ENCODE data around the gene SERPINE3.

DNA sequence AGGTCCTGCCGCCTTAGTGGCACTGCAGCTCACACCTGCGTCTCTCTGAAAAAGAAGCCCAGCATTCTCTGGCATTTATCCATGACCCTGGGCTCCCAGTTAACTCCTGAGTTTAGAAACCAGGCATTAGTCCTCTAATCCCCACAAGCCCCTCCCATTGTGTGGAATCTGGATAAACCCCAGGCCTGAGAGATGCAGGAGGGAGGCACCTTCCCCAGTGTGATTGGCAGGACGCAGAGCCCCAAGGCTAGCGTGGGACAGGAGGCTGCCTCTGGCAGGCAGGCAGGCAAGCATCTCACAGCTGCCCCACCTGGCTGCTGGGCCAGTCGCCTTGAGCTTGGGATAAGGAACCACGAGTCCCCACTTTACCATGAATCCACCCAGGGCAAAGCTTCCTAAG lies 11.0 kb upstream of the SERPINE3 start:
- TF ChIP-seq, protein P1, sequence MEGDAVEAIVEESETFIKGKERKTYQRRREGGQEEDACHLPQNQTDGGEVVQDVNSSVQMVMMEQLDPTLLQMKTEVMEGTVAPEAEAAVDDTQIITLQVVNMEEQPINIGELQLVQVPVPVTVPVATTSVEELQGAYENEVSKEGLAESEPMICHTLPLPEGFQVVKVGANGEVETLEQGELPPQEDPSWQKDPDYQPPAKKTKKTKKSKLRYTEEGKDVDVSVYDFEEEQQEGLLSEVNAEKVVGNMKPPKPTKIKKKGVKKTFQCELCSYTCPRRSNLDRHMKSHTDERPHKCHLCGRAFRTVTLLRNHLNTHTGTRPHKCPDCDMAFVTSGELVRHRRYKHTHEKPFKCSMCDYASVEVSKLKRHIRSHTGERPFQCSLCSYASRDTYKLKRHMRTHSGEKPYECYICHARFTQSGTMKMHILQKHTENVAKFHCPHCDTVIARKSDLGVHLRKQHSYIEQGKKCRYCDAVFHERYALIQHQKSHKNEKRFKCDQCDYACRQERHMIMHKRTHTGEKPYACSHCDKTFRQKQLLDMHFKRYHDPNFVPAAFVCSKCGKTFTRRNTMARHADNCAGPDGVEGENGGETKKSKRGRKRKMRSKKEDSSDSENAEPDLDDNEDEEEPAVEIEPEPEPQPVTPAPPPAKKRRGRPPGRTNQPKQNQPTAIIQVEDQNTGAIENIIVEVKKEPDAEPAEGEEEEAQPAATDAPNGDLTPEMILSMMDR (conservative IDR thresholded peaks at IDR 0.05) = no peak
- no peak for TF ChIP-seq EZH2 (IDR thresholded peaks at IDR 0.05; ENCODE audit: low read depth)

Measured in PC-9 (cell line).